OCI-LY7 (cell line): ENCODE measurements around the gene LYPLAL1. TPM values are rescaled to one million over a fixed set of nuclear protein-coding genes. Genes with fewer than 3 reads are reported as not detected.

Source experiments
- BruUV-seq: library from RNA; stranded (reverse); fragments of 400-500 nt; replicated peaks from 2 replicates; lab custom pipeline; 2021; lab: Mats Ljungman, UMichigan
- CTCF ChIA-PET: fragments of 300-600 bp; sonication (Branson Sonifier 250); formaldehyde crosslinking; loops from one replicate; lab custom pipeline; 2022; ENCODE audit warnings: antibody characterized with exemption; ENCODE audit not compliant: unreplicated experiment; lab: Charles Lee
- POLR2A ChIA-PET: fragments of 300-600 bp; sonication (Branson Sonifier 250); formaldehyde crosslinking; loops from one replicate; lab custom pipeline; 2022; ENCODE audit warnings: antibody characterized with exemption; lab: Charles Lee
- DNase-seq: peaks from one replicate; pipeline ENCODE4 v3.0.0-alpha.2; 2015; ENCODE audit warnings: low spot score
- H2AFZ ChIP-seq: fragments of 200-600 bp; sonication (generic), shearing (Covaris generic); 2 replicates; pipeline ENCODE4 v1.6.1; 2014; ENCODE audit warnings: mild to moderate bottlenecking, antibody characterized with exemption, low read length, moderate library complexity
- H3K27ac ChIP-seq: fragments of 200-600 bp; sonication (generic); 2 replicates; pipeline ENCODE4 v1.5.1; 2014; ENCODE audit warnings: mixed run types, low read depth, mild to moderate bottlenecking, moderate library complexity, low read length, inconsistent platforms; ENCODE audit not compliant: poor library complexity, severe bottlenecking
- H3K36me3 ChIP-seq: fragments of 200-600 bp; sonication (generic); 2 replicates; pipeline ENCODE4 v1.6.1; 2014; ENCODE audit warnings: mild to moderate bottlenecking, antibody characterized with exemption, low read length, moderate library complexity, mixed read lengths; ENCODE audit not compliant: insufficient read depth
- H3K4me1 ChIP-seq: fragments of 200-600 bp; sonication (generic); 2 replicates; pipeline ENCODE4 v1.5.1; 2014; ENCODE audit warnings: mild to moderate bottlenecking, low read length; ENCODE audit not compliant: insufficient read depth, poor library complexity, severe bottlenecking
- H3K4me2 ChIP-seq: fragments of 200-600 bp; sonication (generic); 2 replicates; pipeline ENCODE4 v1.6.1; 2014; ENCODE audit warnings: mild to moderate bottlenecking, low read length
- H3K4me3 ChIP-seq: fragments of 200-600 bp; sonication (generic); 2 replicates; pipeline ENCODE4 v1.5.1; 2014; ENCODE audit warnings: mild to moderate bottlenecking, low read depth, low read length; ENCODE audit not compliant: poor library complexity, severe bottlenecking
- H3K79me2 ChIP-seq: fragments of 200-600 bp; sonication (generic); 2 replicates; pipeline ENCODE4 v1.6.1; 2016; ENCODE audit warnings: low read depth, mild to moderate bottlenecking, low read length, moderate library complexity, mixed read lengths; ENCODE audit not compliant: insufficient read depth
- H3K9me2 ChIP-seq: fragments of 200-600 bp; sonication (generic); 2 replicates; pipeline ENCODE4 v1.6.1; 2016; ENCODE audit warnings: mild to moderate bottlenecking, low read length, mixed read lengths; ENCODE audit not compliant: insufficient read depth
- H3K9me3 ChIP-seq: fragments of 200-600 bp; sonication (generic); 2 replicates; pipeline ENCODE4 v1.6.1; 2014; ENCODE audit warnings: mild to moderate bottlenecking, mixed run types, low read length, mixed read lengths
- H4K20me1 ChIP-seq: fragments of 200-600 bp; sonication (generic); 2 replicates; pipeline ENCODE4 v1.6.1; 2014; ENCODE audit warnings: mild to moderate bottlenecking, antibody characterized with exemption, low read length, moderate library complexity, mixed read lengths; ENCODE audit not compliant: insufficient read depth
- CTCF ChIP-seq: fragments of 200-600 bp; sonication (generic); conservative IDR thresholded peaks from 2 replicates; pipeline ENCODE4 v1.5.1; 2014; ENCODE audit warnings: mild to moderate bottlenecking, antibody characterized with exemption, low read length, moderate library complexity, mixed read lengths
- EZH2phosphoT487 ChIP-seq: fragments of 200-600 bp; sonication (generic); IDR thresholded peaks from 2 replicates; pipeline ENCODE4 v1.6.1; 2018; ENCODE audit warnings: low read depth, borderline replicate concordance, mild to moderate bottlenecking, mixed run types, antibody characterized with exemption, low read length, moderate library complexity, mixed read lengths
- intact Hi-C: fragments of 100-400 bp; cut with micrococcal nuclease; formaldehyde crosslinking; loops from one replicate; pipeline ENCODE4 v1.10.0; 2022; ENCODE audit not compliant: unreplicated experiment
- total RNA-seq, 2 experiments: library from RNA; depleted of rRNA in 1 of 2; stranded (reverse); fragments of >200 nt in 1 of 2; shearing (Covaris generic) in 1 of 2; gene quantifications; 2 replicates each; pipeline ENCODE4 v1.2.3, GENCODE V29; 2014 to 2022

LYPLAL1 gene
- total RNA-seq, 2 experiments from 2014 or later: 19.6 to 32.1 TPM

DNA sequence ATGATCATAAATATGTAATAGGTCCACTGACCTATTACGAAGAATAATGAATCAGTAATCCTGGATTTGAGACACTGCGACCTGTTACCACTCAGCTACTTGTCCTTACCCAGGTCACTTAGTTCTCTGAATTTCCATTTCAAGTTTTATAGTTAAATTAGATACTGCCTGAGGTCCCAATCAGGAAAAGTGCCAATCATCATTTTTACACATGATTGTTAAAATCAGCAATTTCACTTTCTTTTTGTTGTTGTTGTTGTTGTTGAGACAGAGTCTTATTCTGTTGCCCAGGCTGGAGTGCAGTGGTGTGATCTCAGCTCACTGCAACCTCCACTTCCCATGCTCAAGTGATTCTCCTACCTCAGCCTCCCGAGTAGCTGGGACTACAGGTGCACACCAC lies 22.8 kb upstream of the LYPLAL1 start:
- Histone ChIP-seq H4K20me1 (no peaks in the 10 kb centered on the region), H3K9me2 (no peaks in the 10 kb centered on the region), H3K36me3 (no peaks in the 10 kb centered on the region), H3K4me3 (no peak overlapping the region), H2AFZ (no peak overlapping the region), H3K4me1 (no peaks in the 10 kb centered on the region), H3K9me3 (no peaks in the 10 kb centered on the region), H3K79me2 (no peaks in the 10 kb centered on the region), H3K27ac (no peak overlapping the region), H3K4me2 (no peak overlapping the region)
- intact Hi-C loops: no loop called here
- BruUV-seq: no TSS peak
- no peak for DNase-seq
- POLR2A ChIA-PET: interaction anchor here (0.7 kb wide), 1 partner anchor 35 kb away, joined by 3 read pairs; no protein-coding TSS in a partner anchor
- CTCF ChIA-PET: no interaction called here
- TF ChIP-seq CTCF (no peak), EZH2phosphoT487 (no peak)

- no TSS peak for BruUV-seq
- Histone ChIP-seq H3K4me1 (no peaks in the 10 kb centered on the region), H3K27ac (no peak overlapping the region), H4K20me1 (no peaks in the 10 kb centered on the region), H3K4me3 (no peak overlapping the region), H3K36me3 (no peaks in the 10 kb centered on the region), H3K4me2 (no peak overlapping the region), H2AFZ (no peak overlapping the region), H3K9me2 (no peaks in the 10 kb centered on the region), H3K79me2 (no peaks in the 10 kb centered on the region), H3K9me3 (no peaks in the 10 kb centered on the region)
- ChIA-PET POLR2A (interaction anchor here (0.7 kb wide), 1 partner anchor 35 kb away, joined by 3 read pairs; no protein-coding TSS in a partner anchor), CTCF (no interaction called here)
- no peak for DNase-seq
- TF ChIP-seq EZH2phosphoT487: no peak
- TF ChIP-seq CTCF: no peak
- intact Hi-C loops: no loop called here
These were observed 22.2 kb upstream of the LYPLAL1 start for GRCh38 chr1:219151467-219151866.

DNA sequence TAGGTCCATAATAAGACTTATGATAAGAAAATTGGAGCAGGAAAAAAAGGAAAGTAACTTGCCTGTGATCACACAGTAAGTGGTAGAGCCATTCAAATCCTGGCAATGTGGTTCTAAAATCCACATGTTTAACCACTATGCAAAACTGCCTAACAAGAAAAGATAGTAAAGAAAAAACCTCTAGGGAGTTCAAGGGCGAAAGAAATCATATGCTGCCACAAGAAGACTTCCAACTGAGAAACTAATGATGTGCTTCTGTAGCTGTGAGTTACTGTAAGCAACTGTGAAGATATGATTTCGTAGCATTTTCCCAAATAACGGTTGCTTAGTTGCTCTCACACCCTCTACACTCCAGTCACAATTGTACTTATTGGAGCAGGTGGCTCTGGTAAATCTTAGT lies 20.9 kb upstream of the LYPLAL1 start:
- H3K9me3 ChIP-seq: no peaks in the 10 kb centered on the region
- H3K79me2 ChIP-seq: no peaks in the 10 kb centered on the region
- H3K4me1 ChIP-seq: no peaks in the 10 kb centered on the region
- ChIA-PET CTCF (no interaction called here), POLR2A (interaction anchor here (0.9 kb wide), 1 partner anchor 12 kb away, joined by 3 read pairs; no protein-coding TSS in a partner anchor)
- TF ChIP-seq CTCF (no peak), EZH2phosphoT487 (no peak)
- no peak for DNase-seq
- no peak overlapping the region for H3K27ac ChIP-seq
- no peaks in the 10 kb centered on the region for H4K20me1 ChIP-seq
- H2AFZ ChIP-seq: no peak overlapping the region
- H3K36me3 ChIP-seq: no peaks in the 10 kb centered on the region
- no peaks in the 10 kb centered on the region for H3K9me2 ChIP-seq
- no peak overlapping the region for H3K4me3 ChIP-seq
- intact Hi-C loops: no loop called here
- no TSS peak for BruUV-seq
- no peak overlapping the region for H3K4me2 ChIP-seq
